Loucy (cell line): ENCODE results near the gene BTC.

Experiments used
- H2AFZ ChIP-seq: fragments of 200-600 bp; sonication (generic); 2 replicates; pipeline ENCODE4 v1.6.0; 2016; ENCODE audit warnings: antibody characterized with exemption, mild to moderate bottlenecking, low read length, moderate library complexity
- H3F3A ChIP-seq: fragments of 200-600 bp; 2 replicates; pipeline ENCODE4 v1.6.0; 2016; ENCODE audit warnings: antibody characterized with exemption, low read depth, mild to moderate bottlenecking
- H3K27me3 ChIP-seq: fragments of 200-600 bp; sonication (generic); 2 replicates; pipeline ENCODE4 v1.6.1; 2014; ENCODE audit warnings: low read length, mild to moderate bottlenecking; ENCODE audit not compliant: insufficient read depth, poor library complexity, severe bottlenecking
- H3K36me3 ChIP-seq: fragments of 200-600 bp; sonication (generic); 2 replicates; pipeline ENCODE4 v1.6.1; 2016; ENCODE audit warnings: low read length; ENCODE audit not compliant: insufficient read depth
- H3K4me1 ChIP-seq: fragments of 200-600 bp; sonication (generic); 2 replicates; pipeline ENCODE4 v1.5.1; 2014; ENCODE audit warnings: low read length, mild to moderate bottlenecking; ENCODE audit not compliant: insufficient read depth, poor library complexity, severe bottlenecking
- H3K4me2 ChIP-seq: fragments of 200-600 bp; sonication (generic); 2 replicates; pipeline ENCODE4 v1.6.0; 2014; ENCODE audit warnings: antibody characterized with exemption, low read length, low read depth, mild to moderate bottlenecking; ENCODE audit not compliant: poor library complexity, severe bottlenecking
- H3K4me3 ChIP-seq: fragments of 200-600 bp; sonication (generic); 2 replicates; pipeline ENCODE4 v1.5.1; 2014; ENCODE audit warnings: low read length, mild to moderate bottlenecking, mixed read lengths; ENCODE audit not compliant: poor library complexity, severe bottlenecking
- H3K79me2 ChIP-seq: fragments of 200-600 bp; sonication (generic); 2 replicates; pipeline ENCODE4 v1.6.1; 2014; ENCODE audit warnings: low read length; ENCODE audit not compliant: insufficient read depth
- H3K9ac ChIP-seq: fragments of 200-600 bp; sonication (generic); 2 replicates; pipeline ENCODE4 v1.6.0; 2014; ENCODE audit warnings: mild to moderate bottlenecking, low read depth, low read length, moderate library complexity; ENCODE audit not compliant: poor library complexity, severe bottlenecking
- H3K9me2 ChIP-seq: fragments of 200-600 bp; sonication (generic); replicated peaks from 2 replicates; pipeline ENCODE4 v1.6.1; 2016; ENCODE audit warnings: low read depth, low read length, mixed read lengths
- H3K9me3 ChIP-seq: fragments of 200-600 bp; sonication (generic); 2 replicates; pipeline ENCODE4 v1.6.1; 2014; ENCODE audit warnings: mild to moderate bottlenecking, antibody characterized with exemption, low read length, low read depth; ENCODE audit not compliant: insufficient read depth
- H4K20me1 ChIP-seq: fragments of 200-600 bp; sonication (generic); 2 replicates; pipeline ENCODE4 v1.6.0; 2014; ENCODE audit warnings: antibody characterized with exemption, low read length, mild to moderate bottlenecking; ENCODE audit not compliant: insufficient read depth, poor library complexity, severe bottlenecking
- EZH2phosphoT487 ChIP-seq: fragments of 200-600 bp; IDR thresholded peaks from 2 replicates; pipeline ENCODE4 v1.6.1; 2018; ENCODE audit warnings: antibody characterized with exemption, mild to moderate bottlenecking, moderate library complexity, borderline replicate concordance
- TF ChIP-seq, protein P1 (sequence below): fragments of 200-600 bp; sonication (generic); conservative IDR thresholded peaks from 2 replicates; pipeline ENCODE4 v1.5.1; 2014; ENCODE audit warnings: mild to moderate bottlenecking, antibody characterized with exemption, low read length

Gene BTC

DNA sequence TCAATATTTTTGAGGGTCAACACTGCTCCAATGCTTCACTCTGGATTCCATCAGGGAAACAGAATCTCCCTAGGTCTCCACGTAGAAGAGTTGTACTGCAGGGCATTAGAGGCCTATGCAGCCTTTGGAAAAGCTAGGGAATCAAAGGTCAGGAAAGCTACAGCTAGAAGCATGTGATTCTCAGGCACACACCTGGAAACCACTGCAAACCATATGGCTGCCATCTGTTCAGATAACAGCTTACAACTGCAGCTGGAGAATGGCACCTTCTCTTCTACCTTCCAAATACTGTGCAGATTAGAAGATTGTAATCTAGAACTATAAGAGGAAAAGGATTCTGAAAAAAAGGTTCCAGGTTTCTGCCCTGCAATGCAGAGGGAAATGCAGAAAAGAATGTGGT lies 60.6 kb downstream of the BTC start:
- Histone ChIP-seq H3K9me3 (no peaks in the 10 kb centered on the region), H3K9me2 (no peaks in the 10 kb centered on the region), H4K20me1 (no peaks in the 10 kb centered on the region), H3K79me2 (no peaks in the 10 kb centered on the region), H3K9ac (no peak overlapping the region), H3K4me2 (no peak overlapping the region), H3K27me3 (no peaks in the 10 kb centered on the region), H3K36me3 (no peaks in the 10 kb centered on the region), H2AFZ (no peak overlapping the region), H3K4me3 (no peak overlapping the region), H3F3A (no peaks in the 10 kb centered on the region), H3K4me1 (no peaks in the 10 kb centered on the region)
- TF ChIP-seq EZH2phosphoT487, result no peak
- TF ChIP-seq, protein P1, sequence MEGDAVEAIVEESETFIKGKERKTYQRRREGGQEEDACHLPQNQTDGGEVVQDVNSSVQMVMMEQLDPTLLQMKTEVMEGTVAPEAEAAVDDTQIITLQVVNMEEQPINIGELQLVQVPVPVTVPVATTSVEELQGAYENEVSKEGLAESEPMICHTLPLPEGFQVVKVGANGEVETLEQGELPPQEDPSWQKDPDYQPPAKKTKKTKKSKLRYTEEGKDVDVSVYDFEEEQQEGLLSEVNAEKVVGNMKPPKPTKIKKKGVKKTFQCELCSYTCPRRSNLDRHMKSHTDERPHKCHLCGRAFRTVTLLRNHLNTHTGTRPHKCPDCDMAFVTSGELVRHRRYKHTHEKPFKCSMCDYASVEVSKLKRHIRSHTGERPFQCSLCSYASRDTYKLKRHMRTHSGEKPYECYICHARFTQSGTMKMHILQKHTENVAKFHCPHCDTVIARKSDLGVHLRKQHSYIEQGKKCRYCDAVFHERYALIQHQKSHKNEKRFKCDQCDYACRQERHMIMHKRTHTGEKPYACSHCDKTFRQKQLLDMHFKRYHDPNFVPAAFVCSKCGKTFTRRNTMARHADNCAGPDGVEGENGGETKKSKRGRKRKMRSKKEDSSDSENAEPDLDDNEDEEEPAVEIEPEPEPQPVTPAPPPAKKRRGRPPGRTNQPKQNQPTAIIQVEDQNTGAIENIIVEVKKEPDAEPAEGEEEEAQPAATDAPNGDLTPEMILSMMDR, result no peak

DNA sequence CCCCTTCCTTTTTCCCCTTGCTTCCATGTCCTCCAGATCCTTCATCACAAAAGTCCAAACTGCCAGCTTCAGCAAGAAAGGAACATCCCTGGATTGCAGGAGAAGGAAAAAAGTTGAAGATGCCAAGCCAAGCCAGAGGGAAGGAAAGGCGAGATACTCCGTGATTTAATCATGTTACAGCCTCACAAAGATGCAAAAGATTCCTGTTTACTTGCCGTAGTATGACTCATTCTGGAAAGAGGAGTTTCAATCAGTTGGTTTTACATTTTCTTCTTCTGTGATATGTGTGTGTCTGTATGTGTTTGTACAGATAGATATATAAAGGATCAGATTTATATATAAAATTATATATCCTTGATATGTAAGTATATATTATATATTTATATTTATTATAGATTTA lies 69.3 kb downstream of the BTC start:
- Histone ChIP-seq H3K9me3 (no peaks in the 10 kb centered on the region), H3K79me2 (no peaks in the 10 kb centered on the region), H3K27me3 (no peaks in the 10 kb centered on the region), H3K4me2 (no peak overlapping the region), H3F3A (no peaks in the 10 kb centered on the region), H3K4me1 (no peaks in the 10 kb centered on the region), H3K9me2 (no peaks in the 10 kb centered on the region), H3K9ac (no peak overlapping the region), H2AFZ (no peak overlapping the region), H3K36me3 (no peaks in the 10 kb centered on the region), H4K20me1 (no peaks in the 10 kb centered on the region), H3K4me3 (no peak overlapping the region)
- no peak for TF ChIP-seq EZH2phosphoT487
- TF ChIP-seq, protein P1, result no peak

DNA sequence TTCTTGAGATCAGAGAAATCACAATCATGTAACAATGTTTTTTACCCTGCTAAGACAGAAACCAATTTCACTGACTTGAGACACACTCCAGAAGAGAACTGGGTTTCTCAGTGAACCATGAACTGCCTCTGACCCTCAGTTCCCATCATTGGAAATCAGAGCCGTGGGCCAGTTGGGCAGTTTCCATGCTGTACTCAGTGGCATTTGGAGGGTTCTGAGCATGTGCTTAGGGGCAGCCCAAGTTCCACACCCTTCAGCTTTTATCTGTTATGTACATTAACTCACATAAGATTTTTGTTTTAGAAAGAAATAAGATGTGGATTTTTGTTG lies 77.9 kb downstream of the BTC start:
- TF ChIP-seq EZH2phosphoT487, result no peak
- TF ChIP-seq, protein P1, result no peak
- Histone ChIP-seq H3K4me1 (no peaks in the 10 kb centered on the region), H3K9ac (no peak overlapping the region), H3F3A (no peaks in the 10 kb centered on the region), H3K4me2 (no peak overlapping the region), H3K9me3 (no peaks in the 10 kb centered on the region), H3K4me3 (no peak overlapping the region), H4K20me1 (no peaks in the 10 kb centered on the region), H3K79me2 (no peaks in the 10 kb centered on the region), H3K27me3 (no peaks in the 10 kb centered on the region), H3K9me2 (no peaks in the 10 kb centered on the region), H3K36me3 (no peaks in the 10 kb centered on the region), H2AFZ (0 out of 2 replicates have a peak overlapping the region, but pooled peaks have one; percentile 34)
